HG03378 (cell line): ENCODE data around the gene MRPL27.
"Not testable (repeated sequence)": the region's sequence is repeated elsewhere in the genome, so short reads cannot be mapped to it uniquely, and the experiment has no call there.

Source experiments
- ATAC-seq: cut with Tn5 transposase; IDR thresholded peaks from one replicate; pipeline ENCODE4 v1.9.1; 2021; ENCODE audit warnings: mild to moderate bottlenecking, moderate library complexity; ENCODE audit not compliant: unreplicated experiment

MRPL27 gene

DNA sequence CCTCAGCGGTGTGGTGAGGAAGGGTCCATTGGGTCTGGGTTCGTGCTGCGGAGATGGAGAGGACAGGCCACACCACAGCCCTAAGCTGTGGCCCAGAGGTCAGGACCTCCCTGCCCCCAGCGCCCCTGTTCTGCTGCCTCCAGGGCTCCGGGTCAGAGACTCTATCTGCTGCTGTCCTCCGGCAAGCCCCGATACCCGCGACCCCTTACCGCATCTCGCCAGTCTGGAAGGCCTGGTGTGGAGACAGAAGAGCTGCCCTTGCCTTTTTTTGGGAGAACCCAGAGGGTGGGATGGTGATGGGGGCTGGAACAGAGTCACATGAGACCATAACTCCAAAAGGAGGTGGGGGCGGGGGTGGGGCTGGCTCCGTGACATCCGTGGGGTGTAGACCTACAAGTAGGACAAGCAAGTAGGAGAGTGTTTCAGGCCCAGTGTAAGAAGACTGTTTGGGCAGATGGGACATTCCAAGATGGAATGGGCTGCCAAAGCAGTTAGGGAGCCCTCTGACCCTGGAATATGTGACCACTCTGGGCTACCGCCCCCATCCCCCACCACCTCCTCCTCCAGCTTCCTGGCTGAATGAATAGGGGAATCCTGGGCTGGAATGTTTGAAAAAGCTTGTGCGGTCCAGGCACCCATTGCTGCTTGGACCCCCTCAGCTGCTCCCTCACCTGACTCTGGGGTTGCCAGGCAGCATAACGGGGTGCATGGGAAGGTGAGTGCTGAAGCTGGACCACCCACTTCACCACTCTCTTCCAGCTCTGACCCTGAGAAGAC is 25.7 kb downstream of the MRPL27 start:
- ATAC-seq, result no peak

DNA sequence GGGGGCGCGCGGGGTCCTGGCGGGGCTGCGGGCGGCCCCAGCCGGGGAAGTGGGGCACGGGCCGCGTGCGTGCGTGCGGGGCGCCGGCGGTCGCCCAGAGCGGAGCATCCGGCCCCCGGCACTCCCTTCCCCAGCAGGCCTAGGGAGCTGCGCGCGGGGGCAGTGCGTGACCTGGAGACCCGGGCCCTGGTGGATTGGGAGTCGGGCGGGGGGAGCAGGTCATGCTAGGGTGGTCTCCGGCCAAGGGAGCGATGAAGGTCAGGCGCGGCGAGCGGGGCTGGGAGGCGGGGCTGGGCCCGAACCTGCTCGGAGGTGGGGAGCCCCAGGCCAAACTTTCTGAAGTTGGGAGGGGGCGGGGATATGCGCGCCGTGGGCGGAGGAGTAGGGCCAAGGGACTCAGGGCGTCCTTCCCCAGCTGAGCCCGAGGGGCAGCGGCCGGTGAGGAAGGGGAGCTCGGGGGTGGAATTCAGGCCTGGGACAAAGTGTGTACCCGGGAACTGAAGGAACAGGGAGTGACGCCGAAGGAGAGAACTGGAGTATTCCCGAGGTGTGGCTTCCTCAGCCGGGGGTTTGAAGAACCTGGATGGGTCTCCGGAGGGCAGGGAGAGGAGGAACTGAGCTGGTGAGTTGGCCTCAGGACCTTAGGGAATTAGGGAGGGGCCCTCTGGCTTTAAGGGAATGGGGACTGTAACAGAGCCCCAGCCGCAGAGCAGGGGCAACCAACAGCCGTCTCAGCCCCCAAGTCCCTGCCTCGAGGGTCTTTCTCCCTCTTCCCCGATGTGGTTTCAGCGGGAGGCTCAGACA is 26.5 kb downstream of the MRPL27 start:
- ATAC-seq, result no peak

DNA sequence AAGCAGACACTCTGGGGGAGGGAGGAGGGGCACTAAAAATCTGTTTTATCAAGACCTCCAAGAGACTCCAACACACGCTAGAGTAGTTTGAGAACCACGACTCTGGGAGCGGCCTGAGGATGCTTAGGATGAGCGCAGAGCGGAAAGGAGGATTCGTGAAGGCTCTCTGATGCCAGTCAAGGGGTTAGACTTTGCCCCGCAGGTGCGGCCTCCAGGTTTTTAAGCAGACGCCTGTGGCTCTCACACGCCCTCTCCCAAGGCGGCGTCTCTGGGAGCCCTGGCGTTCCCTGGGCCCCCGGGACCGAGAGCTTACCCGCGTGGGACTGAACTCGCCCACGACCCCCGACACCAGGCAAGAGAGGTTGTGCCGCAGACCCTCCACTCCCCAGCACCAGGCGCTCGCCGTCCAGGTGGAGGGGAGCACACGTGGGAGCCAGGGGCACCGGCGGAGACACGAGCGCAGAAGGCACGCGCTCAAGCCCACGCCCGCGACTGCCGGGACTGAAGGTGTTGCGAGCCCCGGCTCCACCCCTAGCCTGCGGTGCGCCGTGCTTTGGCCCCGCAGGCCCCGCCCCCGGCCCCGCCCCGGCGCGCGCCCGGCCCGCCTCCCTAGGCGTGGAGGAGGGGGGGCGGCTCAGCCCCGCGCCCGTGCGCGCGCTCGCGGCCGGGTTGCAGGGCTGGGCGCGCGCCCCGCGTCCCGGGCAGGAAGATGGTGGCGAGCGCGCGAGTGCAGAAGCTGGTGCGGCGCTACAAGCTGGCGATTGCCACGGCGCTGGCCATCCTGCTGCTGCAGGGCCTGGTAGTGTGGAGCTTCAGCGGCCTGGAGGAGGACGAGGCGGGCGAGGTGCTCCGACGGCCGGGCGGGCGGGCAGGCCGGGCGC is 27.3 kb downstream of the MRPL27 start, which contains the start of gene XYLT2:
TSS of gene XYLT2 (plus strand) at position 695 of the 881 bp plus-strand sequence. CDS start at position 710, 15 bp downstream.
- ATAC-seq, result no peak

DNA sequence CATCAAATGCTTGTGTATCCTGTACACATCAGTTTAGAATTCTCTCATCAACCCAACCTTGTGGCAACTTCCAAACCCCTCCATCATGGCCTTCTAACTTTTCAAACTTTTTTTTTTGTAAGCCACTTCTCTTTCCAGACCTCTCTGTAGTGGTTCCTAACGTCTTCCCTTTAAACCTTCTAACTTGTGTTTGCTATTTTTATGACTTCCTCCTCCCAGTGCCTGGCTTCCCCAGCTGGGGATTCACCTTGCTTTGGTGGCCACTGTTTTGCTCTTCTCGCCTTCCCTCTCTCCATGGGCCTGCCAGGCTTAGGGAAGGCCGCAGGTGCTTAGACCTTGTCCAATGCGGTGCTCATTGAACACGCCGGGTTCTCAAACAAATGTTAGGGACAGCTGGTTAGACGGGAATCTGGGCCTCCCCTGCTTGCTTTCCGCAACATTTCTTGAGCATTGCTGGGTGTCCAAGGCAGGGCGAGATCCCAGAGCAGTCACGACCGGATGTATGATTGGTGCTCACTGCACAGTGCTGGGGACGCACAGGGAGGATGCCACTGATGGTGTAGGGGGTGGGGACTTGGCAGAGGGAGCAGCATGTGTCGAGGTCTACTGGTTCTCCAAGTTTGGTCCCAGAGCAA is 28.1 kb downstream of the MRPL27 start:
- ATAC-seq, result no peak

DNA sequence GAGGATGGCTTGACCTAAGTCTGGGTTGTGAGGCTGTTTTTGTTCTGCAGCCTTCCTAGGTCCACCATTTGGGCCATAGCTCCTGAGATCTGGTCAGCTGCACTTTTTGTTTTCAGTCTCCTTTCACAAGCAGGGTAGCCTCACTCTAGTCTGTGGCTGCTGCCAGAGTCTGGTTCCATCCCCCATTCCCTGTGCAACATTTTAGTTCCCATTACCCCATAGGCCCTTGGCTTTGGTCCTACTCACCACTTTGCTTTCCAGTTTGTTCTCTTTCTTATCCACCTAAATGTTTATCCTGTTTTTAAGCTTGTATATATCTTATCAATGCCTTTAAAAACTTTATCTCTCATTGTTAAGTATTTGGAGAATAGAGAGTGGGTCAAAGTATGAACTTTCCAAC is 33.6 kb downstream of the MRPL27 start:
- no peak for ATAC-seq

DNA sequence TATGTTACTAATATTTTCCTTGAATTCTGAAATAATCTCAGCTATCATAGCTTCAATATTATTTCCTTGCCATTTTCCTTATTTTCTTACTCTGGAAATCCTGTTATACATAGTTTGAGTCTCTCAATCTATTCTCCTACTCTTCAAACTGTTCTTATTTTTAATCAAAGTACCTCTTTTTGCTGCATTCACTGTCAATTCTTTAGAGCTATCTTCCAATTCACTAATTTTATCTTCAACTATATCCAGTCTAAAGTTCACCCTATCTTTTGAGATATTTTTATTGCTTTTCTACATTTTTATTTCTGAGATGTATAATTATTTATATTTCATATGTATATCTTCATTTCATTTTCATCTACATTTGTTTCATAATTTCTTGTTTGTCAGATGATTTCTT is 34.3 kb downstream of the MRPL27 start:
- no peak for ATAC-seq

DNA sequence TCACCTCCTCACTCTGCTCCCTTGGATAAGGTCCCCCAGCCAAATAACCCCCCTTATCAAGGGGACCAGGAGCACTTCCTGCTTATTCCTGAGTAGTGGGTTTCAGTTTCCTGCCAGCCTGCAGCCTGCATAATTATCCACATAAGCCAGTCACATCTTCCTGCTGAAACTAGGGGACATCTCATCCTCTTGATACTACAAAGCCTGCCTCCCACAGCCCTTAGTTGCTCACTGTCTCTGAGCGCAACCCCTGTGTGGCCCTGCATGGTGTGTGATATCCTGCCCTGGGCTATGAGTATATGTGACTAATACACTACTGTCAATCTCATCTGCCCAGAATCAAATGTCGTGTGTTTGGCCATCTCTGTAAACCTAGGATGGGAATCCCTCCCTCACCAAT is 35.0 kb downstream of the MRPL27 start:
- no peak for ATAC-seq

DNA sequence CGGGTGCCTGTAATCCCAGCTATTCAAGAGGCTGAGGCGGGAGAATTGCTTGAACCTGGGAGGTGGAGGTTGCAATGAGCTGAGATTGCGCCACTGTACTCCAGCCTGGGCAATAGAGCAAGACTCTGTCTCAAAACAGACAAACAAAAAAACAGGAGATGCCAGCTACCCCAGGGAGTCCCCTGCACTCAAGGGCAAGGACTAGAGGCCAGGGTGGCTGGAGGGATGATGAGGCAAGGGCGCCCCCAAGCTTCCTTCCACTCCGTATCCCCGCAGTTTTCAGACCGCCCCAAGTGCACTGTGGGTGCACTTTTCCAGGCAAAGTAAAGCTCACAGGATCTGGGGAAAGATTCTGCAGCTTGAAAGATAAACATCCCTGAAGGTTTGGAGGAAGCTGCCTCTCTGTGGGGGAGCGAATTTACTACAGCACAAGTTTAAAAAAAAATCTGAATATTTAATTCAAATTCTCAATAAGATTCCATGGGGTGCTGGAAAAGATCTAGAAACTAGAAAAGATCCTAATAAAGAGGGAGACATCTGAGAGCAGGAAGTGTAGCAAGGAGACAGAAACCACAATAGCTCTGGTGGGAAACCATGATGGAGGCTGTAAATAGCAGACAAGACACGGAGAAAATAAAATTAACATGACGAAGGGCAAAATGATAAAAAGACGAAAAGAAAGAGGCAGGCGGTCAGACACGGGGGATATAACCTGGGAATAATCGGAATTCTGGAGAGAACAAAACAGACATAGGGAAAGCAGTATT is 39.5 kb downstream of the MRPL27 start:
- not testable (repeated sequence) for ATAC-seq

DNA sequence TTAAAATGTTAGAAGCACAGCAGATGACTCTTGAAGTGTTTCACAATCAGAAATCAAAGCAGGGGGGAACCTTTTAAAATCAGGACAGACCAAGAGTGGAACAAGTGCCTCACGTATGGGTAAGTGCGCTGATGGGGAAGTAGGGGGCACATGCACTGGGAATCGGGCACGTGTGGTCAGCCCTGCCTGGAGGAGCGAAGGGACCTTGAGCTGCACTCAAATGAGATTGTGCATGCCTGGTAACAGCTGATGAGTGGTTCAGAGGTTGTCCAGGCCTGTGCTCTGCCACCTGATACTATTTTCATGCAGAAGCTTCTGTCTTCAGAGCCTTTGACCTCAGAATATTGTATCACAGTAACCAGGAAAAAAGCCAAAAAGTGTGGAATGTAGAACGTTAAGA is 40.8 kb downstream of the MRPL27 start:
- no peak for ATAC-seq

DNA sequence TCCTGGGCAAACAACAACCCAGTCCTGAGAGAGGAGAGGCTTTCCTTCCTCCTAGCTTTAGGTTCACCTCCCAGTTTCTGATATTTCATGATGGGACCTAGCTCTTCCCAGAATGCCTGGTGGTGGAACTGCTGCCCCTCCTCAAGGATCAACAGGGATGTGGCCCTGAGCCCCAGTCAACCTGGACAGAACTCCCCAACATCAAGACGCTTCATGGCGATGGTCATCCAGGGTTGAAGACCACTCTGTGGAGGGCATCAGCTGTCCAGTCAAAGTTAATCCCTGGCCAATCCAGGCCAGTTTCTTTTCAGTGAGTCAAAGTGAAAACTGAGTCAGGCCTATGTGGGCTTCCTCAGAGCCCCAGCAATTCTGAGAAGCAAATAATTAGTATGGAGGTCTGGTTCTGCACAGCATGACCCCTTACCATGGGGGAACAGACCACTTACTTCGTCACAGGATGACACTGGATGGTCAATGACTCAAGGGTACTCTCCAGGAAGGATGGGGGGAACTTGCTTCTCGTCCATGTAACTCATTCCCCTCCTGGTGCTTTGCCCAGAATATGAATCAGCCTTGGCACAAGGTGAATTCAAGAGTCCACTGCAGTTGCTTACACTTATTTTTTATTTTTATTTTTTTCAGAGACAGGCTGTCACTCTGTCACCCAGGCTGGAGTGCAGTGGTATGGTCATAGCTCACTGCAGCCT is 41.7 kb downstream of the MRPL27 start:
- no peak for ATAC-seq

DNA sequence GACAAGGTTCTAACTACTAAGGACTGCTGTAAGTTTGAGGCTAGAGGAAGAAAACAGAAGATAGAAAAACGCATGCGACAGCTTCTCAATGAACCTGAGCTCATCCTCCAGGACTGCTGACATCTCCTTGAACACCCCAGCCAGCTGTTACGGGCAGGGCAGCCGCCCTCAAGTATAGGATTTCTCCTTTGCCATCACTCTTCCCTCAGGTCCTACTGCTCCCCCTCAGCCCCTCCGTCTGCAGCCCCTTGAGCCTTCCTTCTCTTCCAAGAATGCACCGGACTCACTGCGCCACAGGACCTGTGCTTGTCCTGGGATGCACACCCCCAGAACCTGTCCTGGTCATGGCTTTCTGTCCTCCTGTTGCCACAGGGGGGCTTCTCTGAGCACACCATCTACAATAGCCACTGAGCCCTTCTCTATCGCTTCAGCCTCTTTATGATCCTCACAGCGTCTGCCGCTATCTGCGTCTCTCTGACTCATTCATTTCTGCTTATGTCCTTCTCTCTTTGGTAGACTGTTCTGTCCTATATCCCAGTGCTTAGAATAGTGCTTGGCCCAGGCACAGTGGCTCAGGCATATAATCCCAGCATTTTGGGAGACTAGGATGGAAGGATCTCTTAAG is 42.7 kb downstream of the MRPL27 start:
- no peak for ATAC-seq

DNA sequence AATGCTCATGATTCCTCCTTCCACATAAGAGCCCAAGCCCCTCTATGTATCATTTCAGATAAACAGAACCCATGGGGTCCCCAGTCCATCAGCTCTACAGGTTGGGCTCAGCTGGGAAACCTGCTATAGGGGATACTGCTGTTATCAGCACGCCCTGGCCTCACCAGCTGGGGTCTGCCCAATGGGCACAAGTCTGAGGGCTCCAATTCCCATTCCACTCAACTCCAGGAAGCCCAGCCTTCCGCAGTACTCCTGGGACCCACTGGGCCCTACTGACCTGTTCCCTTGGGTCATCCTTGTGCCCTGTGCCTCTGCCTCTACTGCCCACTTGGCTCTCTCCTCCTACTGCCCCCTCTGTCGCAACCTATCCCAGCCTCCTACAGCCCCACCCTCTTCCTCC is 43.3 kb downstream of the MRPL27 start:
- ATAC-seq, result no peak

DNA sequence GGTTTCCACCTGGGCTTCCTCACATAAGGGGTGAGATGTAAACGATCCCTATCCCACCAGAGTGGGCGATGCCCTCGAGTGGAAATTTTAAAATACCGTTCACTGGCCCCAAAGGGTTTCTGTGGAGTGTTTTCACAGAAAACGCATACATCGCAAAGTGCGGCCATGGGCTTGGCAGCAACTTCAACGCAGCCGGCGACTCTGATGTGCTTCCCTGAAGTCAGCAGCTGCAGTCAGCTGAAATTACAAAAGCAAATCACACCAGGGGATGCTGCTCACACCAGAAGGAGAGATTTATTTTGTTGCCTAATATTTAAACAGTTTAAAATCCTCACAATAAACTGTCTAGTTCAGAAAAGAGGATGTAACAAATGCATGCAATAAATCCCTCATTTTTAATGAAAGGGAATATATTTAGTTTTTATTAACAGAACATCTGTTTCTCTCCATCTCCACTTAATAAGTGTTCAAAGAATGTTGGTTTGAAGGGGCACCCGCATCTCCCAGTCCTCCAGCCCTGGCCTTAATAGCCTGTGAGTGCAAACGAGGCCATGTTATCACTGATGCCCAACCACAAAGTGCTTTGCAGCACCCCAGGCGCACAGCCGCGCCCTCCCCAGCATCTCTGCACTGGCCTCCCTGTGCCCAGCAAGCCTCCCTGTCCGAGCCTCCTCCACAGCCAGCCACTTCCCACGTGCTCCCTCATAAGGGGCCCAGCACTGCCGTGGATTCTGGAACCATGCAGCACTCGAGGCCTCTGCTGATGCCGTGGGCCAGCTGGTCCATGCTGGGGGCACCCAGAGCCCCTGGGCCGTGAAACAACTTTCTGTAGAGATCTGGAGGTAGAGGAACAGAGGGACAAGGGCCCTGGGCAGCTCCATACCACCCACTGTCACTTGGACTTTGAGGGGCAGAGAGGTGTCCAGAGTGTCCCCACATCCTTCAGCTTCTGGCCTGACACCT is 44.3 kb downstream of the MRPL27 start:
- ATAC-seq, result no peak

DNA sequence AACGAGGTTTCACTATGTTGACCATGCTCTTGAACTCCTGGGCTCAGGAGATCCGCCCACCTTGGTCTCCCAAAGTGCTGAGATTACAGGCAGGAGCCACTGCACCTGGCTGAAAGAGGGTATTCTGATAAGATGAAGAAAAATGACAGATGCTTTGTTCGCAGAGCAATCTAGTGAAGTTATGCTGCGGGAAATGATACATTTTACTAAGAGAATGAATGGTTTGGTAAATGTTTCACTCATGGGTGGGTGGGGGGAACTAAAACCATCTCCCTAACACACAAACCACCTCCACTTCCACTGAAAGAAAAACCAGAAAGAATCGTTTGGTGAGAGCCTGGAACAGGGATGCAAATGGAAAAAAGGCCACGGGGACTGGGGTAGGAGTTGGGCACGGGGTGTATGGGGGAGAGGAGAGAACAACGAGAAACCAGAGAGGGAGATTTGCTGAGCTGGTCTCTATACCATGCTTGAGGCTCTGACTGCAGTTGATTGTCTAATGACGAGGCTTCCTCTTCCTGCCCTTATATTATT is 46.1 kb downstream of the MRPL27 start:
- no peak for ATAC-seq

DNA sequence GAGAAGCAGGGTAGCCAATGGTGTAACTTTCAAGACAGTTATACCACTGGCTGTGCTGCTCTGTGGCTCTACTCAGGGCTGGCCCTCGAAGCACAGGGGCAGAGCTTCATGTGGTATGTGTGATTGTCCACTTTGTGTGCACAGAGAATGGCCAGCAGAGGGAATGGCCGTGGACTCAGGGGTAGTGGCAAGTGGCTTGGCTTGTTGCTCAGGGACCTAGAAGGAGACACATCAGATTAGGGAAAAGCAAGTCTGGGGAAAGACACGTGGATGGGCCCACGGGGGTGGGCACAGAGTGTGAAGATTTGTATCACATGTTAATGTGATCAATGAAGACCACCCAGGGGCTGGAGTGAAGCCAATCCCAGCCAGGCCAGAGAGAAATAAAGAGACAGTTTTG is 47.1 kb downstream of the MRPL27 start:
- ATAC-seq, result no peak

DNA sequence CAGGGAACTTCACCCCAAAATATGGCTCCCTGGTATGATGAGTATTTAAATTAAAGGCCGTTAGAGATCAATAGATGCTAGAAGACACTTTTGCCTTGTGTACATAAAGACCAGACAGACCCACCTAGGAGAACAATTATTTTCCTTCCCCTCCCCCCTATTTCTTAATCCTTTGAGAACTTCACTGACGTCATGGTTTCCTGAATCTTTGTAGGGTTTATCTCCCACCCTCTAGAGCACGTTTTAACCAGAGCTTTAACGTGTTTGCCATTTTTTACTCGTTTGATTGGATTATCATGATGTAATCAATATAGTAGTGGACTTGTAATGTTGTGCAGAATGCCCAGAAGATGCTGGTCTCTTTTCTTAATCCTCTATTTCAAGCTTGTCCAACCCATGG is 49.9 kb downstream of the MRPL27 start:
- no peak for ATAC-seq

DNA sequence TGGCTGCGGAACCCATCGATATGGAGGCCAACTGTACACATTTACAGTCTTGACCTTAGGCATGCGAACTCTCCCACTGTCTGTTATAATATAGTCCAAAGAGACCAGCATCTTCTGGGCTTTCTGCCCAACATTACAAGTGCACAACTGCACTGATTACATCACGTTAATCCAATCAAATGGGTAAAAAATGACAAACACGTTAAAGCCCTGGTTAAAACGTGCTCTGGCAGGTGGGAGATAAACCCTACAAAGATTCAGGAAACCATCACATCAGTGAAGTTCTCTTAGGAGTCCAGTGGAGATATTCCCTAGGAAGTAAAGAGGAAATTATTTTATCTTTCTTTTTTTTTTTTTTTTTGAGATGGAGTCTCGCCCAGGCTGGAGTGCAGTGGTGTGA is 50.7 kb downstream of the MRPL27 start:
- no peak for ATAC-seq
